22Rv1 (cell line): ENCODE measurements around the gene FAM13B.

Experiments
- ZFX ChIP-seq: fragments of 450-650 bp; IDR thresholded peaks from 2 replicates; pipeline ENCODE4 v1.6.1; 2017; ENCODE audit warnings: antibody characterized with exemption, borderline replicate concordance
- TF ChIP-seq, protein P1 (sequence below): fragments of 450-650 bp; IDR thresholded peaks from 2 replicates; pipeline ENCODE4 v1.5.1; 2017; ENCODE audit warnings: mild to moderate bottlenecking

DNA sequence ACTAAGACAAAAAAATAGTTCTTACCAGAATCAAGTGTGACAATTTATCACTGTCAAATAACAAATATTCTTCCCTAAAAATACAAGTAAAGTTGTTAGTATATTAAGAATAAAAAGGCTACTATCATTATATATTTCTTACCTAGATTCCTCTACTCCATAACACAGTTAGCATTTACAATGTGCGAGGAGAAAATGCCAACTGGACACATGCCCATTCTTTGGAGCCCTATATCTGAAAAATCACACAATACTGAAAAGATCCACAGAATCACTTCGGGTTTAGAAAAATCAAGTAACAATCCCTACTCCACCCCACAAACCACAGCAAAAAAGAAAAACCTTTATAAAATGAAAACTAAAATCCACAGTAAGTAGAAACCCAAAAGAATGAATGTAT is 72.7 kb downstream of the FAM13B start:
- TF ChIP-seq, protein P1, sequence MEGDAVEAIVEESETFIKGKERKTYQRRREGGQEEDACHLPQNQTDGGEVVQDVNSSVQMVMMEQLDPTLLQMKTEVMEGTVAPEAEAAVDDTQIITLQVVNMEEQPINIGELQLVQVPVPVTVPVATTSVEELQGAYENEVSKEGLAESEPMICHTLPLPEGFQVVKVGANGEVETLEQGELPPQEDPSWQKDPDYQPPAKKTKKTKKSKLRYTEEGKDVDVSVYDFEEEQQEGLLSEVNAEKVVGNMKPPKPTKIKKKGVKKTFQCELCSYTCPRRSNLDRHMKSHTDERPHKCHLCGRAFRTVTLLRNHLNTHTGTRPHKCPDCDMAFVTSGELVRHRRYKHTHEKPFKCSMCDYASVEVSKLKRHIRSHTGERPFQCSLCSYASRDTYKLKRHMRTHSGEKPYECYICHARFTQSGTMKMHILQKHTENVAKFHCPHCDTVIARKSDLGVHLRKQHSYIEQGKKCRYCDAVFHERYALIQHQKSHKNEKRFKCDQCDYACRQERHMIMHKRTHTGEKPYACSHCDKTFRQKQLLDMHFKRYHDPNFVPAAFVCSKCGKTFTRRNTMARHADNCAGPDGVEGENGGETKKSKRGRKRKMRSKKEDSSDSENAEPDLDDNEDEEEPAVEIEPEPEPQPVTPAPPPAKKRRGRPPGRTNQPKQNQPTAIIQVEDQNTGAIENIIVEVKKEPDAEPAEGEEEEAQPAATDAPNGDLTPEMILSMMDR, result no peak
- no peak for TF ChIP-seq ZFX
